ENCODE measurements around the gene PIWIL4.

Gene PIWIL4

GRCh38 chr11:94654201-94654600 lies 87.0 kb downstream of the PIWIL4 start:
- intact Hi-C loops (cut with DNase I; ENCODE audit: low total_unique reads): no loop called here
- H3K27ac ChIP-seq: no peak overlapping the region
- no peak for DNase-seq
- no peaks in the 10 kb centered on the region for H3K36me3 ChIP-seq
- no peaks in the 10 kb centered on the region for H3K27me3 ChIP-seq
- no peak for TF ChIP-seq CTCF (IDR thresholded peaks at IDR 0.05)
- H3K4me3 ChIP-seq: no peak overlapping the region
- H3K9me3 ChIP-seq: no peaks in the 10 kb centered on the region
- no peaks in the 10 kb centered on the region for H3K4me1 ChIP-seq

GRCh38 chr11:94655291-94655690 lies 88.1 kb downstream of the PIWIL4 start:
- H3K4me1 ChIP-seq: no peaks in the 10 kb centered on the region
- intact Hi-C loops (cut with DNase I; ENCODE audit: low total_unique reads): no loop called here
- H3K9me3 ChIP-seq: no peaks in the 10 kb centered on the region
- H3K36me3 ChIP-seq: no peaks in the 10 kb centered on the region
- DNase-seq: no peak
- H3K27ac ChIP-seq: no peak overlapping the region
- no peak overlapping the region for H3K4me3 ChIP-seq
- no peak for TF ChIP-seq CTCF (IDR thresholded peaks at IDR 0.05)
- no peaks in the 10 kb centered on the region for H3K27me3 ChIP-seq

GRCh38 chr11:94655956-94656355 lies 88.8 kb downstream of the PIWIL4 start:
- Histone ChIP-seq H3K4me1 (no peaks in the 10 kb centered on the region), H3K27ac (no peak overlapping the region), H3K9me3 (no peaks in the 10 kb centered on the region), H3K4me3 (no peak overlapping the region), H3K27me3 (no peaks in the 10 kb centered on the region), H3K36me3 (no peaks in the 10 kb centered on the region)
- intact Hi-C loops (cut with DNase I; ENCODE audit: low total_unique reads): no loop called here
- TF ChIP-seq CTCF (IDR thresholded peaks at IDR 0.05): no peak
- DNase-seq: no peak

DNA sequence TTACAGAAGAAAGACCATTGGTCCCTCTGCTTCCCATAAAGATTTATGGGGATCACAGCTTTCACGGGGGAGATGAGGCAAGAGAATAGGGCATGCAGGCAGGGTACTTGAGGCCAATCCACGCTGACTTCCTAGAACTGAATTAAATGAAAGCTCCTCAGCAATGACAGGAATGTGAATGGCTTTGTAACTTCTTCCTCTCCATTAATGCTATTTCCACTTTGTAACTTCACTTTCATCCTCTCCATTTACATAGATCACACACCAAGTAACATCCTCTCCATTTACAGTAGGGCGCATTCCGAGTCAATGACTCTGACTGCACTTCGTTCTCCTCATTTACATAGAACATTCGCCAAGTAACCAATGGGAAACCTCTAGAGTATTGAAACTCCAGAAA lies 89.8 kb downstream of the PIWIL4 start:
- no peak for TF ChIP-seq CTCF (IDR thresholded peaks at IDR 0.05)
- intact Hi-C loops (cut with DNase I; ENCODE audit: low total_unique reads): no loop called here
- Histone ChIP-seq H3K27ac (no peak overlapping the region), H3K36me3 (no peaks in the 10 kb centered on the region), H3K9me3 (no peaks in the 10 kb centered on the region), H3K4me3 (no peak overlapping the region), H3K4me1 (no peaks in the 10 kb centered on the region), H3K27me3 (no peaks in the 10 kb centered on the region)
- no peak for DNase-seq

- Histone ChIP-seq H3K27me3 (no peaks in the 10 kb centered on the region), H3K36me3 (no peaks in the 10 kb centered on the region), H3K4me1 (no peaks in the 10 kb centered on the region), H3K4me3 (no peak overlapping the region), H3K9me3 (no peaks in the 10 kb centered on the region), H3K27ac (no peak overlapping the region)
- DNase-seq: no peak
- intact Hi-C loops (cut with DNase I; ENCODE audit: low total_unique reads): no loop called here
- no peak for TF ChIP-seq CTCF (IDR thresholded peaks at IDR 0.05)
These were observed 90.5 kb downstream of the PIWIL4 start for GRCh38 chr11:94657629-94658028.

GRCh38 chr11:94658386-94658785 lies 91.2 kb downstream of the PIWIL4 start:
- intact Hi-C loops (cut with DNase I; ENCODE audit: low total_unique reads): no loop called here
- Histone ChIP-seq H3K36me3 (no peaks in the 10 kb centered on the region), H3K27ac (no peak overlapping the region), H3K4me1 (no peaks in the 10 kb centered on the region), H3K27me3 (no peaks in the 10 kb centered on the region), H3K9me3 (no peaks in the 10 kb centered on the region), H3K4me3 (no peak overlapping the region)
- DNase-seq: no peak
- no peak for TF ChIP-seq CTCF (IDR thresholded peaks at IDR 0.05)

All from tibial artery (tissue), 4 donors.